ES-I3 (cell line): Measurements from ENCODE around the gene ZFHX2.

Source experiments
- H3K36me3 ChIP-seq: 2 replicates; pipeline ENCODE4 v1.6.1; 2013; ENCODE audit warnings: mild to moderate bottlenecking, low read length, control low read depth, moderate library complexity; ENCODE audit not compliant: insufficient read depth
- H3K4me1 ChIP-seq: 2 replicates; pipeline ENCODE4 v1.6.1; 2013; ENCODE audit warnings: mild to moderate bottlenecking, control low read depth, low read length; ENCODE audit not compliant: insufficient read depth
- H3K9ac ChIP-seq: 2 replicates; pipeline ENCODE4 v1.6.1; 2013; ENCODE audit warnings: low read depth, mild to moderate bottlenecking, low read length, moderate library complexity
- H3K9me3 ChIP-seq: 2 replicates; pipeline ENCODE4 v1.6.1; 2013; ENCODE audit warnings: mild to moderate bottlenecking, low read length, moderate library complexity; ENCODE audit not compliant: control insufficient read depth, insufficient read depth

ZFHX2 gene

GRCh38 chr14:23470947-23471346, 80.6 kb downstream of the ZFHX2 start:
- H3K36me3 ChIP-seq = peaks cover 17% of the 10 kb centered on the region
- H3K9ac ChIP-seq = no peak overlapping the region
- no peaks in the 10 kb centered on the region for H3K4me1 ChIP-seq
- H3K9me3 ChIP-seq = no peaks in the 10 kb centered on the region
